ENCODE measurements around the gene DRD2. TPM values are rescaled to one million over a fixed set of nuclear protein-coding genes. Genes with fewer than 3 reads are reported as not detected.
"Not testable (repeated sequence)": the region's sequence is repeated elsewhere in the genome, so short reads cannot be mapped to it uniquely, and the experiment has no call there.

DRD2 gene
- not detected for total RNA-seq
- not detected for polyA plus RNA-seq

GRCh38 chr11:113475160-113475761 is at the start of gene DRD2:
TSS of gene DRD2 (minus strand) at chr11:113475398. CDS start at chr11:113424651, 50,747 bp downstream.
- 4% methylated on average over 65 of the region's 65 CpGs for WGBS
- H3K4me1 ChIP-seq (ENCODE audit: control insufficient read depth in 4 of 4, insufficient read depth in 4 of 4, low read length in 3 of 4): peaks cover 0 to 5% (median 1%) of the 10 kb centered on the region in 4 donors
- no peak for TF ChIP-seq JUND (IDR thresholded peaks at IDR 0.05)
- no peak for TF ChIP-seq FOXA1 (IDR thresholded peaks at IDR 0.05)
- no peak for TF ChIP-seq GABPA (IDR thresholded peaks at IDR 0.05 in 1 of 2, conservative IDR thresholded peaks at IDR 0.05 in 1 of 2)
- TF ChIP-seq RAD21 (IDR thresholded peaks at IDR 0.05): no peak
- no peak for TF ChIP-seq NR2F2 (IDR thresholded peaks at IDR 0.05)
- TF ChIP-seq RXRA (IDR thresholded peaks at IDR 0.05): no peak
- TF ChIP-seq SP1 (IDR thresholded peaks at IDR 0.05): no peak
- no peak within 1 kb of the TSS for H3K27ac ChIP-seq (ENCODE audit: low read depth in 1 of 2, low read length in 2 of 2)
- peak within 1 kb of the TSS in 1 of 3 donors; percentile 20 for H3K4me3 ChIP-seq (ENCODE audit: low read depth in 1 of 3, low read length in 3 of 3)
- H3K9ac ChIP-seq (ENCODE audit: low read depth in 1 of 2, low read length in 2 of 2): no peak within 1 kb of the TSS
- peaks cover 2 to 20% (median 5%) of the 10 kb centered on the region in 4 donors for H3K27me3 ChIP-seq (ENCODE audit: control insufficient read depth in 4 of 4, insufficient read depth in 4 of 4, low read length in 3 of 4)
- H3K9me3 ChIP-seq (ENCODE audit: control insufficient read depth in 4 of 4, low read length in 3 of 4): peaks cover 0 to 2% (median 0%) of the 10 kb centered on the region in 4 donors
- H3K36me3 ChIP-seq (ENCODE audit: control insufficient read depth in 4 of 4, insufficient read depth in 3 of 4, low read depth in 1 of 4, low read length in 3 of 4): no peaks in the 10 kb centered on the region
- DNase-seq (ENCODE audit: low spot score): no peak

GRCh38 chr11:113523906-113524305 is 48.7 kb upstream of the DRD2 start:
- whole genome bisulfite sequencing: 91% methylated on average over 24 of the region's 24 CpGs

GRCh38 chr11:113521737-113522517 is 46.7 kb upstream of the DRD2 start:
- no peak for DNase-seq (ENCODE audit: low spot score)
- H3K9me3 ChIP-seq (ENCODE audit: control insufficient read depth in 4 of 4, low read length in 3 of 4): no peaks in the 10 kb centered on the region
- no peaks in the 10 kb centered on the region for H3K27me3 ChIP-seq (ENCODE audit: control insufficient read depth in 4 of 4, insufficient read depth in 4 of 4, low read length in 3 of 4)
- 57% methylated on average over 3 of the region's 3 CpGs for WGBS
- H3K36me3 ChIP-seq (ENCODE audit: control insufficient read depth in 4 of 4, insufficient read depth in 3 of 4, low read depth in 1 of 4, low read length in 3 of 4): no peaks in the 10 kb centered on the region
- no peak for TF ChIP-seq GABPA (IDR thresholded peaks at IDR 0.05 in 1 of 2, conservative IDR thresholded peaks at IDR 0.05 in 1 of 2)
- no peak overlapping the region for H3K27ac ChIP-seq (ENCODE audit: low read depth in 1 of 2, low read length in 2 of 2)
- no peaks in the 10 kb centered on the region for H3K4me1 ChIP-seq (ENCODE audit: control insufficient read depth in 4 of 4, insufficient read depth in 4 of 4, low read length in 3 of 4)
- no peak overlapping the region for H3K4me3 ChIP-seq (ENCODE audit: low read depth in 1 of 3, low read length in 3 of 3)
- no peak overlapping the region for H3K9ac ChIP-seq (ENCODE audit: low read depth in 1 of 2, low read length in 2 of 2)

More at GRCh38 chr11:113523906-113524305, 48.7 kb upstream of the DRD2 start:
- not testable (repeated sequence) for H3K4me1 ChIP-seq (ENCODE audit: control insufficient read depth in 4 of 4, insufficient read depth in 4 of 4, low read length in 3 of 4); H3K27ac ChIP-seq (ENCODE audit: low read depth in 1 of 2, low read length in 2 of 2); H3K27me3 ChIP-seq (ENCODE audit: control insufficient read depth in 4 of 4, insufficient read depth in 4 of 4, low read length in 3 of 4); H3K36me3 ChIP-seq (ENCODE audit: control insufficient read depth in 4 of 4, insufficient read depth in 3 of 4, low read depth in 1 of 4, low read length in 3 of 4); H3K9ac ChIP-seq (ENCODE audit: low read depth in 1 of 2, low read length in 2 of 2); DNase-seq (ENCODE audit: low spot score); H3K4me3 ChIP-seq (ENCODE audit: low read depth in 1 of 3, low read length in 3 of 3); H3K9me3 ChIP-seq (ENCODE audit: control insufficient read depth in 4 of 4, low read length in 3 of 4)

GRCh38 chr11:113519989-113520613 is 44.9 kb upstream of the DRD2 start:
- Histone ChIP-seq H3K36me3 (ENCODE audit: control insufficient read depth in 4 of 4, insufficient read depth in 3 of 4, low read depth in 1 of 4, low read length in 3 of 4) (no peaks in the 10 kb centered on the region), H3K27ac (ENCODE audit: low read depth in 1 of 2, low read length in 2 of 2) (no peak overlapping the region), H3K4me3 (ENCODE audit: low read depth in 1 of 3, low read length in 3 of 3) (no peak overlapping the region), H3K9me3 (ENCODE audit: control insufficient read depth in 4 of 4, low read length in 3 of 4) (no peaks in the 10 kb centered on the region), H3K9ac (ENCODE audit: low read depth in 1 of 2, low read length in 2 of 2) (no peak overlapping the region), H3K4me1 (ENCODE audit: control insufficient read depth in 4 of 4, insufficient read depth in 4 of 4, low read length in 3 of 4) (no peaks in the 10 kb centered on the region), H3K27me3 (ENCODE audit: control insufficient read depth in 4 of 4, insufficient read depth in 4 of 4, low read length in 3 of 4) (no peaks in the 10 kb centered on the region)
- 64% methylated on average over 4 of the region's 4 CpGs for WGBS
- DNase-seq (ENCODE audit: low spot score): no peak
- TF ChIP-seq HNF4A (conservative IDR thresholded peaks at IDR 0.05) (no peak), ZBTB33 (IDR thresholded peaks at IDR 0.05) (no peak), RXRA (IDR thresholded peaks at IDR 0.05) (no peak), REST (IDR thresholded peaks at IDR 0.05) (no peak), TAF1 (conservative IDR thresholded peaks at IDR 0.05) (no peak), FOXA1 (IDR thresholded peaks at IDR 0.05) (no peak), YY1 (IDR thresholded peaks at IDR 0.05) (no peak), NR2F2 (IDR thresholded peaks at IDR 0.05) (no peak), CTCF (IDR thresholded peaks at IDR 0.05; ENCODE audit: low read depth, low read length, missing input control) (no peak), EGR1 (IDR thresholded peaks at IDR 0.05; ENCODE audit: low read depth in 2 of 2) (no peak)
